DMS79 treated with DMSO at 0.1 percent for 48 hours (cell line): ENCODE results near the gene HK1.

Experiments used
- DNase-seq: peaks from one replicate; lab custom pipeline; 2025; lab: John Stamatoyannopoulos, UW

The HK1 gene

GRCh38 chr10:69375307-69376151 lies 97.2 kb downstream of the HK1 start:
- no peak for DNase-seq

GRCh38 chr10:69376662-69377061 lies 98.4 kb downstream of the HK1 start:
- DNase-seq = no peak

- no peak for DNase-seq
Measured at GRCh38 chr10:69377191-69377590, 98.9 kb downstream of the HK1 start.

GRCh38 chr10:69377933-69378332 lies 99.6 kb downstream of the HK1 start:
- no peak for DNase-seq

- no peak for DNase-seq
Measured at GRCh38 chr10:69379800-69380199, 101.5 kb downstream of the HK1 start.

- DNase-seq = no peak
Measured at GRCh38 chr10:69382382-69383117, 104.3 kb downstream of the HK1 start.

- no peak for DNase-seq
Measured at GRCh38 chr10:69383558-69383957, 105.3 kb downstream of the HK1 start.

GRCh38 chr10:69384320-69384719 lies 106.0 kb downstream of the HK1 start:
- no peak for DNase-seq

- DNase-seq = no peak
Measured at GRCh38 chr10:69385454-69386350, 107.4 kb downstream of the HK1 start.

- DNase-seq = no peak
Measured at GRCh38 chr10:69387500-69387899, 109.2 kb downstream of the HK1 start.

GRCh38 chr10:69388488-69388887 lies 110.2 kb downstream of the HK1 start:
- DNase-seq = no peak

GRCh38 chr10:69389827-69390490 lies 111.7 kb downstream of the HK1 start:
- DNase-seq = no peak

- DNase-seq = no peak
Measured at GRCh38 chr10:69391158-69391557, 112.9 kb downstream of the HK1 start.

- peak; percentile 41 for DNase-seq
Measured at GRCh38 chr10:69392481-69393000, 114.2 kb downstream of the HK1 start.

- no peak for DNase-seq
Measured at GRCh38 chr10:69394020-69394419, 115.7 kb downstream of the HK1 start.

- DNase-seq = no peak
Measured at GRCh38 chr10:69397972-69398371, 119.7 kb downstream of the HK1 start.

- DNase-seq = no peak
Measured at GRCh38 chr10:69398466-69398865, 120.2 kb downstream of the HK1 start.

GRCh38 chr10:69400936-69401335 lies 122.6 kb downstream of the HK1 start:
- no peak for DNase-seq

GRCh38 chr10:69401416-69401815 lies 123.1 kb downstream of the HK1 start:
- DNase-seq = no peak

- no peak for DNase-seq
Measured at GRCh38 chr10:69402386-69402785, 124.1 kb downstream of the HK1 start.

- no peak for DNase-seq
Measured at GRCh38 chr10:69403066-69403465, 124.8 kb downstream of the HK1 start.

GRCh38 chr10:69403519-69403918 lies 125.2 kb downstream of the HK1 start:
- DNase-seq = no peak
